HepG2 (cell line): ENCODE results near the gene SPAG9. TPM values are rescaled to one million over a fixed set of nuclear protein-coding genes. Genes with fewer than 3 reads are reported as not detected.

ENCODE experiments used
- ATAC-seq: fragments of 200-7000 bp; cut with Tn5 transposase; 3 replicates; pipeline ENCODE4 v1.9.1; 2020; ENCODE audit warnings: mild to moderate bottlenecking, moderate library complexity
- BruUV-seq: library from RNA; stranded (reverse); fragments of 400-500 nt; replicated peaks from 2 replicates; lab custom pipeline; 2021; lab: Mats Ljungman, UMichigan
- CTCF ChIA-PET: fragments of 300-600 bp; formaldehyde crosslinking; extraction: SDS; loops from one replicate; lab custom pipeline; 2021; ENCODE audit warnings: low total read pairs, inconsistent platforms, low intra/inter-chr PET ratio; lab: Yijun Ruan, JAX
- POLR2A ChIA-PET: fragments of 350-600 bp; sonication (Branson Sonifier 250); formaldehyde crosslinking; loops from one replicate; lab custom pipeline; 2020; ENCODE audit warnings: antibody characterized with exemption, inconsistent platforms; lab: Yijun Ruan, JAX
- DNase-seq: peaks from one replicate; pipeline ENCODE4 v3.0.0-alpha.2; 2015; ENCODE audit warnings: low spot score
- FAIRE-seq: peaks from 3 replicates; lab custom pipeline; 2011; peaks lifted over from hg19 to GRCh38; lab: Jason Lieb, UNC
- H2AFZ ChIP-seq: one replicate; pipeline ENCODE4 v1.6.1; 2011; ENCODE audit warnings: low read length, inconsistent platforms
- H3K27ac ChIP-seq: fragments of 300-600 bp; 3 replicates; pipeline ENCODE4 v1.8.0; 2011; ENCODE audit warnings: mixed run types, mild to moderate bottlenecking, mixed read lengths, low read length, inconsistent platforms; ENCODE audit not compliant: insufficient read depth; ENCODE audit errors: extremely low read length
- H3K27me3 ChIP-seq, 2 experiments: fragments of 200-600 bp in 1 of 2; 2 replicates in 1 of 2; 3 replicates in 1 of 2; pipeline versions ENCODE4 v1.6.0 to v1.8.0; 2011; ENCODE audit warnings: low read length in 2 of 2, mild to moderate bottlenecking in 2 of 2, moderate library complexity in 2 of 2, inconsistent platforms in 1 of 2; ENCODE audit not compliant: insufficient read depth in 2 of 2, control insufficient read depth in 1 of 2
- H3K36me3 ChIP-seq, 2 experiments: fragments of 200-600 bp in 1 of 2; replicated peaks in 1 of 2; 2 replicates in 1 of 2; 3 replicates in 1 of 2; pipeline versions ENCODE4 v1.5.1 to v1.8.0; 2011; ENCODE audit warnings: low read length in 2 of 2, inconsistent platforms in 1 of 2; ENCODE audit not compliant: insufficient read depth in 2 of 2, control insufficient read depth in 1 of 2
- H3K4me1 ChIP-seq: 2 replicates; pipeline ENCODE4 v1.5.1; 2012; ENCODE audit warnings: low read length, inconsistent platforms; ENCODE audit not compliant: insufficient read depth
- H3K4me2 ChIP-seq: 2 replicates; pipeline ENCODE4 v1.6.0; 2011; ENCODE audit warnings: low read depth, low read length, inconsistent platforms
- H3K4me3 ChIP-seq, 3 experiments: fragments of 200-600 bp in 1 of 3; sonication (generic), shearing (Covaris generic) in 1 of 3; replicated peaks in 1 of 3; 2 replicates each; pipeline ENCODE4 v1.5.1; 2011 to 2016; ENCODE audit warnings: low read length in 3 of 3, inconsistent platforms in 2 of 3, low read depth in 2 of 3, mild to moderate bottlenecking in 2 of 3, control low read depth in 1 of 3, mixed read lengths in 1 of 3; ENCODE audit not compliant: insufficient read depth in 1 of 3
- H3K79me2 ChIP-seq: one replicate; pipeline ENCODE4 v1.6.1; 2011; ENCODE audit warnings: low read length, inconsistent platforms; ENCODE audit not compliant: insufficient read depth
- H3K9ac ChIP-seq: 2 replicates; pipeline ENCODE4 v1.6.0; 2011; ENCODE audit warnings: mild to moderate bottlenecking, low read depth, low read length, inconsistent platforms; ENCODE audit not compliant: insufficient read depth
- H3K9me3 ChIP-seq: 2 replicates; pipeline ENCODE4 v1.5.1; 2012; ENCODE audit warnings: mild to moderate bottlenecking, low read length
- H4K20me1 ChIP-seq: 2 replicates; pipeline ENCODE4 v1.6.0; 2011; ENCODE audit warnings: inconsistent platforms, mild to moderate bottlenecking, low read length, moderate library complexity; ENCODE audit not compliant: insufficient read depth
- ATAD3A ChIP-seq: sonication (generic); formaldehyde crosslinking; IDR thresholded peaks from 2 replicates; pipeline ENCODE4 v1.4.0; 2020; ENCODE audit warnings: missing genetic modification reagents
- IKZF1 ChIP-seq: fragments of 450-650 bp; IDR thresholded peaks from 2 replicates; pipeline ENCODE4 v1.7.1; 2016
- KDM1A ChIP-seq: IDR thresholded peaks from 2 replicates; pipeline ENCODE4 v1.6.1; 2016; ENCODE audit warnings: missing compliant biosample characterization
- KDM6A ChIP-seq: IDR thresholded peaks from 2 replicates; pipeline ENCODE4 v1.6.1; 2016; ENCODE audit warnings: low read depth
- NR2C2 ChIP-seq: sonication (generic); formaldehyde crosslinking; IDR thresholded peaks from 2 replicates; pipeline ENCODE4 v1.4.0; 2020; ENCODE audit warnings: missing genetic modification reagents, mild to moderate bottlenecking, moderate library complexity, borderline replicate concordance
- PRDM10 ChIP-seq: sonication (generic); formaldehyde crosslinking; IDR thresholded peaks from 2 replicates; pipeline ENCODE4 v1.4.0; 2020; ENCODE audit warnings: low read depth, missing genetic modification reagents
- SETDB1 ChIP-seq: sonication (generic); formaldehyde crosslinking; IDR thresholded peaks from 2 replicates; pipeline ENCODE4 v1.5.1; 2020; ENCODE audit warnings: missing genetic modification reagents, mild to moderate bottlenecking, borderline replicate concordance
- TBX2 ChIP-seq: sonication (generic); formaldehyde crosslinking; IDR thresholded peaks from 2 replicates; pipeline ENCODE4 v1.5.0; 2020; ENCODE audit warnings: missing genetic modification reagents, mild to moderate bottlenecking, borderline replicate concordance
- TFE3 ChIP-seq: IDR thresholded peaks from 2 replicates; pipeline ENCODE4 v1.6.1; 2016
- TGIF2 ChIP-seq: IDR thresholded peaks from 2 replicates; pipeline ENCODE4 v1.6.1; 2016; ENCODE audit warnings: control low read depth, missing compliant biosample characterization
- ZMYM3 ChIP-seq: sonication (generic); formaldehyde crosslinking; IDR thresholded peaks from 2 replicates; pipeline ENCODE4 v1.5.1; 2020; ENCODE audit warnings: mild to moderate bottlenecking, missing genetic modification reagents
- ZNF24 ChIP-seq: fragments of 450-650 bp; IDR thresholded peaks from 2 replicates; pipeline ENCODE4 v1.6.1; 2017; ENCODE audit warnings: antibody characterized with exemption, mild to moderate bottlenecking
- ZSCAN29 ChIP-seq: sonication (generic); formaldehyde crosslinking; conservative IDR thresholded peaks from 2 replicates; pipeline ENCODE4 v1.4.0; 2020; ENCODE audit warnings: mild to moderate bottlenecking, missing genetic modification reagents
- WGBS: methylation state at CpG from one replicate; pipeline ENCODE4 v1.1.6; 2017; ENCODE audit warnings: low lambda C conversion rate; 5-methylcytosine and 5-hydroxymethylcytosine counted together
- in situ Hi-C: cut with HindIII; loops from 2 replicates; pipeline ENCODE4 v1.10.0; 2017; ENCODE audit warnings: low pct_unique_long_range_greater_than_20kb; ENCODE audit not compliant: extremely low pct_ligation_motif_present
- intact Hi-C: fragments of 100-400 bp; cut with micrococcal nuclease; formaldehyde crosslinking; loops from one replicate; pipeline ENCODE4 v1.10.0; 2022; ENCODE audit not compliant: unreplicated experiment
- polyA plus RNA-seq, 8 experiments: library from polyadenylated mRNA; depleted of rRNA in 3 of 8; stranded (reverse) in 7 of 8; unstranded in 1 of 8; fragments of >200 nt; fragmentation: Illumina TruSeq in 4 of 8; extraction: Trizol in 4 of 8; gene quantifications; 2 replicates each; pipeline versions ENCODE4 v1.2.1 to v1.2.3, GENCODE V29; 2011 to 2016; ENCODE audit warnings: low read depth in 4 of 8, missing spikeins in 1 of 8, mixed read lengths in 1 of 8; ENCODE audit not compliant: insufficient read depth in 1 of 8
- total RNA-seq, 5 experiments: library from RNA; depleted of rRNA; stranded (reverse); fragments of >200 nt; fragmentation: Illumina TruSeq; extraction: Trizol; gene quantifications; 2 replicates each; pipeline ENCODE4 v1.2.3, GENCODE V29; 2016; ENCODE audit warnings: low read depth in 1 of 5
- TF ChIP-seq, protein P1 (sequence below): fragments of 450-650 bp; IDR thresholded peaks from 2 replicates; pipeline ENCODE4 v1.6.1; 2017
- TF ChIP-seq, protein P2 (sequence below): sonication (generic); formaldehyde crosslinking; IDR thresholded peaks from 2 replicates; pipeline ENCODE4 v1.4.0; 2020; ENCODE audit warnings: missing genetic modification reagents
- TF ChIP-seq, protein P3 (sequence below): sonication (generic); formaldehyde crosslinking; IDR thresholded peaks from 2 replicates; pipeline ENCODE4 v1.8.0; 2022; ENCODE audit warnings: mild to moderate bottlenecking, missing genetic modification reagents, moderate library complexity

SPAG9 gene
- total and polyA plus RNA-seq, 2 of the 13 experiments (the other 11 are each of a cell fraction or from before 2014, with no cell fraction given), result 43.2 to 78.6 TPM

DNA sequence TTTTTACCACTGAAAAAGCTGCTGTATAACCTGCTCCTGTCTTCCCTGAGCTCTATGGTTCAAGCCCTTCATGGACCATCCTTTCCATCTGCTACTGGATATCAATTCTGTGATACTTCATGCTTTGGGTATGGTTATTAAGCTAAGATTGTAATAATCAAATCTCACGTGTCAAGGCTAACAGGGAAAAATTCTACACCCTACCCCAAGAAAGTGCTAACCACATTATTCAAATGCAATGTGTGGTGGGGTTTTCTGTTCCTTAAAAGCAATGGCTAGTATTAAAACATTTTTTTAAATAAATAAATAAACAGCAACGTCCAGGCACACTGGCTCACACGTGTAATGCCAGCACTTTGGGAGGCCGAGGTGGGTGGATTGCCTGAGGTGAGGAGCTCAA, 65.9 kb downstream of the SPAG9 start:
- peaks cover 22% of the 10 kb centered on the region for H3K4me1 ChIP-seq
- in situ Hi-C loops, result loop anchor here (10.0 kb wide), 1 partner anchor 50 kb away; no protein-coding TSS in a partner anchor
- H3K27ac ChIP-seq, result no peak overlapping the region
- H3K4me3 ChIP-seq, result no peak overlapping the region
- peaks cover 4 to 8% of the 10 kb centered on the region in 2 experiments; a peak in 4 of 5 replicates for H3K36me3 ChIP-seq
- intact Hi-C loops, result loop anchor here (5.0 kb wide), 1 partner anchor 192 kb away; no protein-coding TSS in a partner anchor
- no peaks in the 10 kb centered on the region for H3K27me3 ChIP-seq
- BruUV-seq, result no TSS peak
- ChIA-PET CTCF (no interaction called here), POLR2A (interaction anchor here (1.2 kb wide), 1 partner anchor 99 kb away, joined by 3 read pairs; the partner anchor contains the start of gene NME1)
- H3K4me2 ChIP-seq, result no peak overlapping the region
- H4K20me1 ChIP-seq, result peaks cover 5% of the 10 kb centered on the region; the same call in 1 of the 2 replicates
- no peak overlapping the region for H2AFZ ChIP-seq
- DNase-seq (no peak), FAIRE-seq (no peak), ATAC-seq (no peak)
- H3K9me3 ChIP-seq, result no peaks in the 10 kb centered on the region
- 97% methylated on average over 4 of the region's 4 CpGs for WGBS
- TF ChIP-seq NR2C2, result no peak
- no peak for TF ChIP-seq PRDM10 (CRISPR knock-in tag)
- TF ChIP-seq, protein P1, sequence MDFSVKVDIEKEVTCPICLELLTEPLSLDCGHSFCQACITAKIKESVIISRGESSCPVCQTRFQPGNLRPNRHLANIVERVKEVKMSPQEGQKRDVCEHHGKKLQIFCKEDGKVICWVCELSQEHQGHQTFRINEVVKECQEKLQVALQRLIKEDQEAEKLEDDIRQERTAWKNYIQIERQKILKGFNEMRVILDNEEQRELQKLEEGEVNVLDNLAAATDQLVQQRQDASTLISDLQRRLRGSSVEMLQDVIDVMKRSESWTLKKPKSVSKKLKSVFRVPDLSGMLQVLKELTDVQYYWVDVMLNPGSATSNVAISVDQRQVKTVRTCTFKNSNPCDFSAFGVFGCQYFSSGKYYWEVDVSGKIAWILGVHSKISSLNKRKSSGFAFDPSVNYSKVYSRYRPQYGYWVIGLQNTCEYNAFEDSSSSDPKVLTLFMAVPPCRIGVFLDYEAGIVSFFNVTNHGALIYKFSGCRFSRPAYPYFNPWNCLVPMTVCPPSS, result no peak
- no peak for TF ChIP-seq TBX2
- TF ChIP-seq KDM1A (CRISPR knock-in tag), result no peak
- no peak for TF ChIP-seq ZNF24
- TF ChIP-seq ZMYM3 (CRISPR knock-in tag), result no peak
- no peak for TF ChIP-seq ATAD3A (CRISPR knock-in tag)
- TF ChIP-seq ZSCAN29 (CRISPR knock-in tag), result no peak
- no peak for TF ChIP-seq SETDB1 (CRISPR knock-in tag)
- TF ChIP-seq, protein P2, sequence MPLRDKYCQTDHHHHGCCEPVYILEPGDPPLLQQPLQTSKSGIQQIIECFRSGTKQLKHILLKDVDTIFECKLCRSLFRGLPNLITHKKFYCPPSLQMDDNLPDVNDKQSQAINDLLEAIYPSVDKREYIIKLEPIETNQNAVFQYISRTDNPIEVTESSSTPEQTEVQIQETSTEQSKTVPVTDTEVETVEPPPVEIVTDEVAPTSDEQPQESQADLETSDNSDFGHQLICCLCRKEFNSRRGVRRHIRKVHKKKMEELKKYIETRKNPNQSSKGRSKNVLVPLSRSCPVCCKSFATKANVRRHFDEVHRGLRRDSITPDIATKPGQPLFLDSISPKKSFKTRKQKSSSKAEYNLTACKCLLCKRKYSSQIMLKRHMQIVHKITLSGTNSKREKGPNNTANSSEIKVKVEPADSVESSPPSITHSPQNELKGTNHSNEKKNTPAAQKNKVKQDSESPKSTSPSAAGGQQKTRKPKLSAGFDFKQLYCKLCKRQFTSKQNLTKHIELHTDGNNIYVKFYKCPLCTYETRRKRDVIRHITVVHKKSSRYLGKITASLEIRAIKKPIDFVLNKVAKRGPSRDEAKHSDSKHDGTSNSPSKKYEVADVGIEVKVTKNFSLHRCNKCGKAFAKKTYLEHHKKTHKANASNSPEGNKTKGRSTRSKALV (CRISPR knock-in tag), result no peak
- TF ChIP-seq, protein P3, sequence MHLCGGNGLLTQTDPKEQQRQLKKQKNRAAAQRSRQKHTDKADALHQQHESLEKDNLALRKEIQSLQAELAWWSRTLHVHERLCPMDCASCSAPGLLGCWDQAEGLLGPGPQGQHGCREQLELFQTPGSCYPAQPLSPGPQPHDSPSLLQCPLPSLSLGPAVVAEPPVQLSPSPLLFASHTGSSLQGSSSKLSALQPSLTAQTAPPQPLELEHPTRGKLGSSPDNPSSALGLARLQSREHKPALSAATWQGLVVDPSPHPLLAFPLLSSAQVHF, result no peak
- no peak for TF ChIP-seq IKZF1
- TF ChIP-seq TGIF2 (CRISPR knock-in tag), result no peak
- no peak for TF ChIP-seq KDM6A
- no peak for TF ChIP-seq TFE3
- H3K9ac ChIP-seq, result no peak overlapping the region
- H3K79me2 ChIP-seq, result peaks cover 28% of the 10 kb centered on the region
